Ishikawa (cell line): ENCODE measurements around the gene GNB1L.

Experiments
- CEBPB ChIP-seq: IDR thresholded peaks from 2 replicates; pipeline ENCODE4 v1.6.1; 2012
- CREB1 ChIP-seq: IDR thresholded peaks from 2 replicates; pipeline ENCODE4 v1.6.1; 2012; ENCODE audit warnings: low read depth
- EGR1 ChIP-seq: IDR thresholded peaks from 2 replicates; pipeline ENCODE4 v1.6.1; 2012
- EP300 ChIP-seq: IDR thresholded peaks from 2 replicates; pipeline ENCODE4 v1.6.1; 2012; ENCODE audit warnings: borderline replicate concordance
- FOXM1 ChIP-seq: IDR thresholded peaks from 2 replicates; pipeline ENCODE4 v1.6.1; 2012; ENCODE audit warnings: low read depth, borderline replicate concordance
- NFIC ChIP-seq: IDR thresholded peaks from 2 replicates; pipeline ENCODE4 v1.6.1; 2012
- RAD21 ChIP-seq: IDR thresholded peaks from 2 replicates; pipeline ENCODE4 v1.6.1; 2012; ENCODE audit warnings: low read depth
- TAF1 ChIP-seq: IDR thresholded peaks from 2 replicates; pipeline ENCODE4 v1.6.1; 2012; ENCODE audit warnings: low read depth, mild to moderate bottlenecking
- YY1 ChIP-seq: IDR thresholded peaks from 2 replicates; pipeline ENCODE4 v1.6.1; 2012; ENCODE audit warnings: low read depth
- ZBTB7A ChIP-seq: IDR thresholded peaks from 2 replicates; pipeline ENCODE4 v1.6.1; 2012; ENCODE audit warnings: low read depth
- TF ChIP-seq, protein P1 (sequence below): IDR thresholded peaks from 2 replicates; pipeline ENCODE4 v1.6.1; 2012; ENCODE audit warnings: low read depth, mild to moderate bottlenecking
- TF ChIP-seq, protein P2 (sequence below): IDR thresholded peaks from 2 replicates; pipeline ENCODE4 v1.6.1; 2012
- TF ChIP-seq, protein P3 (sequence below): IDR thresholded peaks from 2 replicates; pipeline ENCODE4 v1.6.1; 2012

DNA sequence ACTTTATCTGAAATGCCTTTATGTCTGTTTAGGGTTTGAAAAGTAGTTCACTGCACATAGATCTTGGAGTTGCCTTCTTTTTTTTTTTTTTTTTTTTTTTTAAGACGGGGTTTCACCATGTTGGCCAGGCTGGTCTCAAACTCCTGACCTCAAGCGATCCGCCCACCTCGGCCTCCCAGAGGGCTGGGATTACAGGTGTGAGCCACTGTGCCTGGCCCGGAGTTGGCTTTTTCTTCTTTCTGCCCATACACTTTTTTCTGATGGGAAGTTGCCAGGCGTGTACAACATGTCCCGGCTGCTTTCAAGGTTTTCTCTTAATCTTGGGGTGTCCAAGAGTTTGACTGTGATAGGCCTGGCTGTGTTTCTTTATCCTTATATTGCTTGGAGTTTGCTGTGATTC lies 12.9 kb upstream of the GNB1L start:
- no peak for TF ChIP-seq EGR1
- TF ChIP-seq, protein P1, sequence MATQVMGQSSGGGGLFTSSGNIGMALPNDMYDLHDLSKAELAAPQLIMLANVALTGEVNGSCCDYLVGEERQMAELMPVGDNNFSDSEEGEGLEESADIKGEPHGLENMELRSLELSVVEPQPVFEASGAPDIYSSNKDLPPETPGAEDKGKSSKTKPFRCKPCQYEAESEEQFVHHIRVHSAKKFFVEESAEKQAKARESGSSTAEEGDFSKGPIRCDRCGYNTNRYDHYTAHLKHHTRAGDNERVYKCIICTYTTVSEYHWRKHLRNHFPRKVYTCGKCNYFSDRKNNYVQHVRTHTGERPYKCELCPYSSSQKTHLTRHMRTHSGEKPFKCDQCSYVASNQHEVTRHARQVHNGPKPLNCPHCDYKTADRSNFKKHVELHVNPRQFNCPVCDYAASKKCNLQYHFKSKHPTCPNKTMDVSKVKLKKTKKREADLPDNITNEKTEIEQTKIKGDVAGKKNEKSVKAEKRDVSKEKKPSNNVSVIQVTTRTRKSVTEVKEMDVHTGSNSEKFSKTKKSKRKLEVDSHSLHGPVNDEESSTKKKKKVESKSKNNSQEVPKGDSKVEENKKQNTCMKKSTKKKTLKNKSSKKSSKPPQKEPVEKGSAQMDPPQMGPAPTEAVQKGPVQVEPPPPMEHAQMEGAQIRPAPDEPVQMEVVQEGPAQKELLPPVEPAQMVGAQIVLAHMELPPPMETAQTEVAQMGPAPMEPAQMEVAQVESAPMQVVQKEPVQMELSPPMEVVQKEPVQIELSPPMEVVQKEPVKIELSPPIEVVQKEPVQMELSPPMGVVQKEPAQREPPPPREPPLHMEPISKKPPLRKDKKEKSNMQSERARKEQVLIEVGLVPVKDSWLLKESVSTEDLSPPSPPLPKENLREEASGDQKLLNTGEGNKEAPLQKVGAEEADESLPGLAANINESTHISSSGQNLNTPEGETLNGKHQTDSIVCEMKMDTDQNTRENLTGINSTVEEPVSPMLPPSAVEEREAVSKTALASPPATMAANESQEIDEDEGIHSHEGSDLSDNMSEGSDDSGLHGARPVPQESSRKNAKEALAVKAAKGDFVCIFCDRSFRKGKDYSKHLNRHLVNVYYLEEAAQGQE: no peak
- TF ChIP-seq, protein P2, sequence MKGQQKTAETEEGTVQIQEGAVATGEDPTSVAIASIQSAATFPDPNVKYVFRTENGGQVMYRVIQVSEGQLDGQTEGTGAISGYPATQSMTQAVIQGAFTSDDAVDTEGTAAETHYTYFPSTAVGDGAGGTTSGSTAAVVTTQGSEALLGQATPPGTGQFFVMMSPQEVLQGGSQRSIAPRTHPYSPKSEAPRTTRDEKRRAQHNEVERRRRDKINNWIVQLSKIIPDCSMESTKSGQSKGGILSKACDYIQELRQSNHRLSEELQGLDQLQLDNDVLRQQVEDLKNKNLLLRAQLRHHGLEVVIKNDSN: no peak
- TF ChIP-seq, protein P3, sequence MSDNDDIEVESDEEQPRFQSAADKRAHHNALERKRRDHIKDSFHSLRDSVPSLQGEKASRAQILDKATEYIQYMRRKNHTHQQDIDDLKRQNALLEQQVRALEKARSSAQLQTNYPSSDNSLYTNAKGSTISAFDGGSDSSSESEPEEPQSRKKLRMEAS: no peak
- TF ChIP-seq RAD21: no peak
- TF ChIP-seq FOXM1: no peak
- TF ChIP-seq TAF1: no peak
- TF ChIP-seq CEBPB: no peak
- no peak for TF ChIP-seq EP300
- no peak for TF ChIP-seq YY1
- no peak for TF ChIP-seq CREB1
- TF ChIP-seq NFIC: no peak
- no peak for TF ChIP-seq ZBTB7A
